ENCODE results near the gene ORC3.
A peak's percentile ranks its signal among the peaks of the same experiment; 100 is the strongest.
"Not testable (repeated sequence)": the region's sequence is repeated elsewhere in the genome, so short reads cannot be mapped to it uniquely, and the experiment has no call there.

Gene ORC3

GRCh38 chr6:87697581-87698546, 107.9 kb downstream of the ORC3 start:
- DNase-seq (ENCODE audit: low read depth, low spot score): no peak

GRCh38 chr6:87698547-87699006, 108.6 kb downstream of the ORC3 start:
- no peak for DNase-seq (ENCODE audit: low read depth, low spot score)

- no peak for DNase-seq (ENCODE audit: low read depth, low spot score)
Observed at GRCh38 chr6:87699576-87699975, 109.6 kb downstream of the ORC3 start.

- DNase-seq (ENCODE audit: low read depth, low spot score): peak; percentile 74
Observed at GRCh38 chr6:87700397-87701343, 110.7 kb downstream of the ORC3 start.

GRCh38 chr6:87701344-87701675, 111.4 kb downstream of the ORC3 start:
- DNase-seq (ENCODE audit: low read depth, low spot score): no peak

- peak; percentile 99 for DNase-seq (ENCODE audit: low read depth, low spot score)
Observed at GRCh38 chr6:87701676-87702588, 112.0 kb downstream of the ORC3 start, which contains the start of gene AKIRIN2. Gene AKIRIN2 (minus strand): TSS chr6:87702233. CDS start chr6:87701684, 549 bp downstream.

- no peak for DNase-seq (ENCODE audit: low read depth, low spot score)
Observed at GRCh38 chr6:87702589-87702945, 112.6 kb downstream of the ORC3 start.

GRCh38 chr6:87703039-87703438, 113.1 kb downstream of the ORC3 start:
- DNase-seq (ENCODE audit: low read depth, low spot score): not testable (repeated sequence)

GRCh38 chr6:87705070-87705691, 115.2 kb downstream of the ORC3 start:
- DNase-seq (ENCODE audit: low read depth, low spot score): no peak

GRCh38 chr6:87706187-87706966, 116.4 kb downstream of the ORC3 start:
- DNase-seq (ENCODE audit: low read depth, low spot score): no peak

GRCh38 chr6:87708581-87709427, 118.9 kb downstream of the ORC3 start:
- not testable (repeated sequence) for DNase-seq (ENCODE audit: low read depth, low spot score)

GRCh38 chr6:87710090-87710489, 120.2 kb downstream of the ORC3 start:
- DNase-seq (ENCODE audit: low read depth, low spot score): no peak

GRCh38 chr6:87712713-87713112, 122.8 kb downstream of the ORC3 start:
- DNase-seq (ENCODE audit: low read depth, low spot score): not testable (repeated sequence)

GRCh38 chr6:87714093-87714842, 124.3 kb downstream of the ORC3 start:
- no peak for DNase-seq (ENCODE audit: low read depth, low spot score)

Data from ELF-1 (cell line).